Measurements from ENCODE around the gene MUC5AC. TPM values are rescaled to one million over a fixed set of nuclear protein-coding genes. Genes with fewer than 3 reads are reported as not detected.

Gene MUC5AC
- total RNA-seq, 1 donor from 2014 or later, result not detected

DNA sequence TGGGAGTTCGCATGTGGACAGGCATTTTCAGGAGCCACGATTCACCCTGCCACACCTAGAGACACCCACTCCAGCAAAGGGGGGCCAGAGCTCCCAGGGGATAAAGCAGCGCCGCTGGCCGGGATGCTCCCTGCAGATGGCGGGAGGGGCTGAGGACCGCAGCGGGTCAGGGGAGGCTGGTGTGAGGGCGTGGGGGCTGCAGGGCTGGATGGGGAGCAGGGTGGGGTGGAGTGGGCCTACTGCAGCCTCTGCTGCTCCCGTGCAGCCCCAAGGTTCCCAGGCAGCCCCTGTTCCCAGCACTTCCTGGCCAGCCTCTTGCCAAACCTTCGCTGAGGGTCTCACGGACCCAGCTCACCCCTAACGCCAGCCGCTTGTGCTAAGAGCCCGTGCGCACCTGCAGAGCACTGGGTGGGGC lies 78.2 kb downstream of the MUC5AC start:
- H3K9me3 Mint-ChIP-seq (ENCODE audit: unreplicated experiment), result no peaks in the 10 kb centered on the region
- no peaks in the 10 kb centered on the region for H3K36me3 Mint-ChIP-seq (ENCODE audit: low read depth, unreplicated experiment)
- no peaks in the 10 kb centered on the region for H3K4me1 Mint-ChIP-seq (ENCODE audit: unreplicated experiment)
- DNase-seq (ENCODE audit: low spot score), result no peak
- no peak overlapping the region for H3K27ac Mint-ChIP-seq (ENCODE audit: unreplicated experiment)
- peaks cover 6% of the 10 kb centered on the region for H3K27me3 Mint-ChIP-seq (ENCODE audit: unreplicated experiment)
- H3K4me3 Mint-ChIP-seq (ENCODE audit: unreplicated experiment), result no peak overlapping the region
- TF ChIP-seq, protein P1, sequence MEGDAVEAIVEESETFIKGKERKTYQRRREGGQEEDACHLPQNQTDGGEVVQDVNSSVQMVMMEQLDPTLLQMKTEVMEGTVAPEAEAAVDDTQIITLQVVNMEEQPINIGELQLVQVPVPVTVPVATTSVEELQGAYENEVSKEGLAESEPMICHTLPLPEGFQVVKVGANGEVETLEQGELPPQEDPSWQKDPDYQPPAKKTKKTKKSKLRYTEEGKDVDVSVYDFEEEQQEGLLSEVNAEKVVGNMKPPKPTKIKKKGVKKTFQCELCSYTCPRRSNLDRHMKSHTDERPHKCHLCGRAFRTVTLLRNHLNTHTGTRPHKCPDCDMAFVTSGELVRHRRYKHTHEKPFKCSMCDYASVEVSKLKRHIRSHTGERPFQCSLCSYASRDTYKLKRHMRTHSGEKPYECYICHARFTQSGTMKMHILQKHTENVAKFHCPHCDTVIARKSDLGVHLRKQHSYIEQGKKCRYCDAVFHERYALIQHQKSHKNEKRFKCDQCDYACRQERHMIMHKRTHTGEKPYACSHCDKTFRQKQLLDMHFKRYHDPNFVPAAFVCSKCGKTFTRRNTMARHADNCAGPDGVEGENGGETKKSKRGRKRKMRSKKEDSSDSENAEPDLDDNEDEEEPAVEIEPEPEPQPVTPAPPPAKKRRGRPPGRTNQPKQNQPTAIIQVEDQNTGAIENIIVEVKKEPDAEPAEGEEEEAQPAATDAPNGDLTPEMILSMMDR (IDR thresholded peaks at IDR 0.05; ENCODE audit: unreplicated experiment), result no peak

DNA sequence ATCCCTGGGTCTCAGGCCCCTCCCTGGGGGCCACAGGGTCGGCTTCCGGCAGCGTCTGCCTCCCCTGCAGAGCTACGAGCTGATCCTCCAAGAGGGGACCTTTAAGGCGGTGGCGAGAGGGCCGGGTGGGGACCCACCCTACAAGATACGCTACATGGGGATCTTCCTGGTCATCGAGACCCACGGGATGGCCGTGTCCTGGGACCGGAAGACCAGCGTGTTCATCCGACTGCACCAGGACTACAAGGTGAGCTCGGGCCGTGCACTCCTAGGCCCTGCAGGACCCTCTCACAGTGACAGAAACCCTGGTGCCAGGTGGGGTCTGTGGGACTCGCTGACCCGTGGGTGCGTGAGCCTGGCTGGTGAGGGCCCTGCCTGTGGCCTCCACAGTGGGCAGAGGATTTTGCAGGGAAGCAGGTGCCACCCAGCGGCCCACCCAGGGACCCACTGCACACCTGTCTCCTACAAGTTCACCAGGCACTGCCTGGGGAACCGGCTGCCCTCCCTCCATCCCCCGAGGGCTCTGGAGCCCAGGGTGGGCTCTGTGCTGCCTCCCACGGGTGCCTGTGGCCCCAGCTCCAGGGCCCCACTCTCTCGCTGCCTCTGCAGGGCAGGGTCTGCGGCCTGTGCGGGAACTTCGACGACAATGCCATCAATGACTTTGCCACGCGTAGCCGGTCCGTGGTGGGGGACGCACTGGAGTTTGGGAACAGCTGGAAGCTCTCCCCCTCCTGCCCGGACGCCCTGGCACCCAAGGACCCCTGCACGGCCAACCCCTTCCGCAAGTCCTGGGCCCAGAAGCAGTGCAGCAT lies 78.8 kb downstream of the MUC5AC start:
- Mint-ChIP-seq H3K27ac (ENCODE audit: unreplicated experiment) (no peak overlapping the region), H3K4me1 (ENCODE audit: unreplicated experiment) (no peaks in the 10 kb centered on the region), H3K4me3 (ENCODE audit: unreplicated experiment) (no peak overlapping the region), H3K36me3 (ENCODE audit: low read depth, unreplicated experiment) (no peaks in the 10 kb centered on the region), H3K9me3 (ENCODE audit: unreplicated experiment) (no peaks in the 10 kb centered on the region), H3K27me3 (ENCODE audit: unreplicated experiment) (peaks cover 7% of the 10 kb centered on the region)
- TF ChIP-seq, protein P1 (IDR thresholded peaks at IDR 0.05; ENCODE audit: unreplicated experiment), result no peak
- DNase-seq (ENCODE audit: low spot score), result no peak

DNA sequence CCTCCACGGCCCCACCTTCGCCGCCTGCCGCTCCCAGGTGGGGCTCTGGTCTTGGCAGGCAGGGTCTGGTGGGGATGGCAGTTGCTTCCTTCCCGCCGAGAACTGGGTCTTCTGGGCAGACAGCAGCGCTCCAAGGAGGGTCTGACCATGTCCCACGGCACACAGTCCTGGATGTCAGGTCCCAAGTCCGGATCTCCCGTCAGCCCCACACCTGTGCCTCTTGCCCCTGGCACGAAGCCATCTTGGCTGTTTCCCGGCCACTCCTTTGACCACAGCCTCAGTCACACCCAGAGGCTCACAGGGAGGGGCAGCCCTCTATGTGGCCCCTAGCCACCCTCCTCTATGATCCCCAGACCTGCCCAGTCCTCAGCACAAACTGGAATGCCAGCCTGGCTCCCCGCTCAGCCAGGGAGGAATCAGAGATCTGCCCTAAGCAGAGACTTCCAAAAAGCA lies 79.4 kb downstream of the MUC5AC start:
- peaks cover 9% of the 10 kb centered on the region for H3K27me3 Mint-ChIP-seq (ENCODE audit: unreplicated experiment)
- no peaks in the 10 kb centered on the region for H3K4me1 Mint-ChIP-seq (ENCODE audit: unreplicated experiment)
- DNase-seq (ENCODE audit: low spot score), result no peak
- TF ChIP-seq, protein P1 (IDR thresholded peaks at IDR 0.05; ENCODE audit: unreplicated experiment), result no peak
- H3K27ac Mint-ChIP-seq (ENCODE audit: unreplicated experiment), result no peak overlapping the region
- peaks cover 3% of the 10 kb centered on the region for H3K9me3 Mint-ChIP-seq (ENCODE audit: unreplicated experiment)
- no peaks in the 10 kb centered on the region for H3K36me3 Mint-ChIP-seq (ENCODE audit: low read depth, unreplicated experiment)
- no peak overlapping the region for H3K4me3 Mint-ChIP-seq (ENCODE audit: unreplicated experiment)

DNA sequence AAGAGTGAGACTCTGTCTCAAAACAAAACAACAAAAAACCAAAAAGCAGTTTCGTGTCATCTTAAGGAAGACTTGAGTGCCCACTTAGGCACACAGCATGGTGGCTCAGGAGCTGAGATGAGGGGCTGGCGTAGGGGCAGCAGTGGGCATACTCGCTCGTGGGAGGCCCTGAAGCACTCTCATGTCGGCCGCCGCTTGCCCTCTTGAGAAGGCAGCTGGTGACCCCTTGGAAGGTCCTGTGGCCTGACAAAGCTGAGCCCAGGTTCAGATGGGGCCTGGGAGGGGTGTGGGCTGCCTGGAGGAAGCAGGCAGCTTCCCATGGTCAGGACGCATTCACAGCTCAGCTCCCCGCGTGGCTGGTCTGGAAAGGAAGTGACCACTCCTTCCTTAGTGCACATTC lies 80.1 kb downstream of the MUC5AC start:
- no peaks in the 10 kb centered on the region for H3K36me3 Mint-ChIP-seq (ENCODE audit: low read depth, unreplicated experiment)
- no peak overlapping the region for H3K4me3 Mint-ChIP-seq (ENCODE audit: unreplicated experiment)
- no peak overlapping the region for H3K27ac Mint-ChIP-seq (ENCODE audit: unreplicated experiment)
- TF ChIP-seq, protein P1 (IDR thresholded peaks at IDR 0.05; ENCODE audit: unreplicated experiment), result no peak
- no peaks in the 10 kb centered on the region for H3K4me1 Mint-ChIP-seq (ENCODE audit: unreplicated experiment)
- peaks cover 16% of the 10 kb centered on the region for H3K27me3 Mint-ChIP-seq (ENCODE audit: unreplicated experiment)
- DNase-seq (ENCODE audit: low spot score), result no peak
- H3K9me3 Mint-ChIP-seq (ENCODE audit: unreplicated experiment), result peaks cover 6% of the 10 kb centered on the region
